ENCODE data around the gene PTPRD. TPM values are rescaled to one million over a fixed set of nuclear protein-coding genes. Genes with fewer than 3 reads are reported as not detected.

PTPRD gene
- total RNA-seq, 3 donors from 2014 or later (not counting 1 experiment from before 2014, with no cell fraction given), result 0.05 to 0.68 TPM; not detected in 1

DNA sequence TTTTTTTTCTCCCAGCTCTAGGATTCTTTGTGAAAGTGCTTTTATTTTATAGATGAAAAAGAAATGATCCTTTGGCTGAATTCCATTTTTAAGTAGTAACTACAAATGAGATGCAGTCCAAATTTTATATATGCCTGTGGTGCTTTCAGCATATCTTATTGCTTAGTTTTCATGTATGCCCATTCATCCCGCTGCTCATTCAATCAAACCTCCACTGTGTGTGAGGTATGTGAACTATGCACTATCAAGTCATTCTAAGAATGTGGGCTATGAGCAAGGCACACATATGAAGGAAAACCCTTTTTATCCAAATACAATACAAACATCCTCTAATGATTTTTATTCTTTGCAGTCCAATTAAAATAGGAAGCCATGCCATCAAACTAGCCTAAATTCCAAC, 1744.2 kb downstream of the PTPRD start:
- WGBS (ENCODE audit: insufficient coverage), result no CpG with 5 or more reads among the region's 1 CpG
- H3K36me3 ChIP-seq (ENCODE audit: control insufficient read depth, insufficient read depth, low read length), result no peaks in the 10 kb centered on the region
- no peak for DNase-seq
- H3K9me3 ChIP-seq (ENCODE audit: control insufficient read depth, insufficient read depth, low read length), result no peaks in the 10 kb centered on the region
- no peaks in the 10 kb centered on the region for H3K36me3 Mint-ChIP-seq
- H3K4me1 ChIP-seq (ENCODE audit: control insufficient read depth, insufficient read depth, low read length), result no peaks in the 10 kb centered on the region
- intact Hi-C loops (cut with micrococcal nuclease), result no loop called here
- no peak overlapping the region for H3K27ac Mint-ChIP-seq
- peaks cover 2% of the 10 kb centered on the region in 2 donors for H3K9me3 Mint-ChIP-seq
- no peaks in the 10 kb centered on the region for H3K27me3 ChIP-seq (ENCODE audit: control insufficient read depth, insufficient read depth, low read length)
- H3K4me3 Mint-ChIP-seq, result no peak overlapping the region
- no peaks in the 10 kb centered on the region for H3K4me1 Mint-ChIP-seq
- H3K4me3 ChIP-seq (ENCODE audit: low read length), result no peak overlapping the region
- ATAC-seq, result no peak
- H3K27ac ChIP-seq (ENCODE audit: low read length), result no peak overlapping the region
- TF ChIP-seq CTCF (IDR thresholded peaks at IDR 0.05), result no peak
- no peaks in the 10 kb centered on the region for H3K27me3 Mint-ChIP-seq (ENCODE audit: low read depth in 2 of 2)

DNA sequence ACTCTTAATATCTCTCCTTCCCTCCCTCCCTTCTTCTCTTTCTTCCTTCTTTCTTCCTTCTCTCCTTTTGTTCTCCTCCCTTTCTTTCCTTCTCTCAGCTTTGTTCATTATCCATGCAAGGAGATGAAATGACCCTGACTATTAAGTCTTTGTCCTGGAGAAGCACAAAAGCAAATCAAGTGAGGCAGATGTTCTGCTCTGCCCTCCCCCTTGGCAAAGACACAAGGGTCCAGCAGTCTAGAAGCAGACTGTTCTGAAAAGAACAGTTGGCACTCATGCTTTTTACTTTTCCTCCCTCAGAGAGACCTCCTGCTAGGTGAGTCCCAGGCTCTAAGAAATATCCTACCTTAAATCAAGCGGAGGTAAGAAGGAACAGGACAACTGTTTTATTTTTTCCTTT, 1745.7 kb downstream of the PTPRD start:
- H3K27ac ChIP-seq (ENCODE audit: low read length), result no peak overlapping the region
- Mint-ChIP-seq H3K36me3 (no peaks in the 10 kb centered on the region), H3K9me3 (peaks cover 0 to 2% of the 10 kb centered on the region in 2 donors), H3K27me3 (ENCODE audit: low read depth in 2 of 2) (no peaks in the 10 kb centered on the region), H3K27ac (no peak overlapping the region), H3K4me1 (no peaks in the 10 kb centered on the region), H3K4me3 (no peak overlapping the region)
- no peaks in the 10 kb centered on the region for H3K4me1 ChIP-seq (ENCODE audit: control insufficient read depth, insufficient read depth, low read length)
- no peaks in the 10 kb centered on the region for H3K27me3 ChIP-seq (ENCODE audit: control insufficient read depth, insufficient read depth, low read length)
- no peak for TF ChIP-seq CTCF (IDR thresholded peaks at IDR 0.05)
- ATAC-seq (no peak), DNase-seq (no peak)
- intact Hi-C loops (cut with micrococcal nuclease), result no loop called here
- H3K36me3 ChIP-seq (ENCODE audit: control insufficient read depth, insufficient read depth, low read length), result no peaks in the 10 kb centered on the region
- 100% methylated on average over 1 of the region's 1 CpG for WGBS (ENCODE audit: insufficient coverage)
- no peak overlapping the region for H3K4me3 ChIP-seq (ENCODE audit: low read length)
- no peaks in the 10 kb centered on the region for H3K9me3 ChIP-seq (ENCODE audit: control insufficient read depth, insufficient read depth, low read length)

DNA sequence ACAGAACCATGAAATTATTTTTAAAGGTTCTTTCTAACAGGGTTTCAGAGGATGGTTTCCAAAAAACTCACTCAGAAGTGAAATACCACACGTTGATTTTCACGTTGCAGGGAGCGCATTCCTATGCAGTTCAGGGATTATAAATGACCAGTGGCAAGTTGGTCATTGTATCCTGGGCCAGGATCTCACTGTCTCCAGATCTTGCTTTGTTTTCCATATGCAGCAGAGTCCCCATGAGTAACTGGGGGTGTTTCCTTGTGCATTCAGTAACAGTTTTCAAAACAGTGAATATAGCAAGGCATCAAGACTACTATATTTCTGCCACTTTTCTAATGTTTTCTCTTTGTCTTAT, 1748.3 kb downstream of the PTPRD start:
- Histone ChIP-seq H3K4me3 (ENCODE audit: low read length) (no peak overlapping the region), H3K4me1 (ENCODE audit: control insufficient read depth, insufficient read depth, low read length) (no peaks in the 10 kb centered on the region), H3K36me3 (ENCODE audit: control insufficient read depth, insufficient read depth, low read length) (no peaks in the 10 kb centered on the region), H3K27ac (ENCODE audit: low read length) (no peak overlapping the region), H3K9me3 (ENCODE audit: control insufficient read depth, insufficient read depth, low read length) (no peaks in the 10 kb centered on the region), H3K27me3 (ENCODE audit: control insufficient read depth, insufficient read depth, low read length) (no peaks in the 10 kb centered on the region)
- intact Hi-C loops (cut with micrococcal nuclease), result no loop called here
- ATAC-seq (no peak), DNase-seq (no peak)
- peaks cover 0 to 4% of the 10 kb centered on the region in 2 donors for H3K4me1 Mint-ChIP-seq
- peaks cover 3 to 9% of the 10 kb centered on the region in 2 donors for H3K27me3 Mint-ChIP-seq (ENCODE audit: low read depth in 2 of 2)
- H3K36me3 Mint-ChIP-seq, result no peaks in the 10 kb centered on the region
- H3K4me3 Mint-ChIP-seq, result no peak overlapping the region
- no peak overlapping the region for H3K27ac Mint-ChIP-seq
- TF ChIP-seq CTCF (IDR thresholded peaks at IDR 0.05), result no peak
- 94% methylated on average over 3 of the region's 3 CpGs for WGBS (ENCODE audit: insufficient coverage)
- H3K9me3 Mint-ChIP-seq, result peaks cover 0 to 2% of the 10 kb centered on the region in 2 donors

DNA sequence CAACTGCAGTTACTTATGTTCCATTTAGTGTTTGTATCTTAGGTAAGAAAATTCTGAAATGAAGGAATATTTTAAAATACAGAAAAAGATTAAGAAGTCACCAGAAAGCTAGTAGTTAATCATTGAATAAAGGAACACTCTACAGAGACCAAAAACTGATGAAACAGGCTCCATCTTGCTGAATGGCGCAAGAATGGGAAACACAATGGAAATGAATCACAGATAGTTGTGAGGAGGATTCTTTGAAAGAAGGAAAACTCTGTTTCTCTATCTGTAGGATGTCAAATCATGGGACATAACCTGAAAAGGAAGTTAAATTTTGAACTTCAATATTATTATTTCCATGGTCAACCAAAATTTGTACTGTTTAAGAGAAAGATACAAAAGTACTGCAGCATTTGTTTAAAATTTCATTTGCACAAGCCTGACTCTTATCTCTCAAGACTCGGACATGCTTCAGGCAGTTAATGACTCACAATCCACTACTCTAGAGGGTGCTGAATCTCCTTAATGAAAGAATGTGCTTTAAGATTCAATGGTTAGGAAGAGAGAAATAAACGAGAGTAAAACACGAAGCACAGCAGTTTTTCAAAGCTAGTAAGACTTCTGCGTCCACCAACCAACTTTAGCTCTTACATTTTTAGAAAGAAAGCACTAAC, 1748.8 kb downstream of the PTPRD start:
- TF ChIP-seq CTCF (IDR thresholded peaks at IDR 0.05), result no peak
- no peaks in the 10 kb centered on the region for H3K36me3 ChIP-seq (ENCODE audit: control insufficient read depth, insufficient read depth, low read length)
- peaks cover 0 to 2% of the 10 kb centered on the region in 2 donors for H3K9me3 Mint-ChIP-seq
- intact Hi-C loops (cut with micrococcal nuclease), result no loop called here
- no peak overlapping the region for H3K4me3 ChIP-seq (ENCODE audit: low read length)
- H3K4me3 Mint-ChIP-seq, result no peak overlapping the region
- peaks cover 1% of the 10 kb centered on the region for H3K27me3 ChIP-seq (ENCODE audit: control insufficient read depth, insufficient read depth, low read length)
- H3K27me3 Mint-ChIP-seq (ENCODE audit: low read depth in 2 of 2), result peaks cover 8 to 14% of the 10 kb centered on the region in 2 donors
- no peaks in the 10 kb centered on the region for H3K9me3 ChIP-seq (ENCODE audit: control insufficient read depth, insufficient read depth, low read length)
- H3K4me1 ChIP-seq (ENCODE audit: control insufficient read depth, insufficient read depth, low read length), result no peaks in the 10 kb centered on the region
- DNase-seq (no peak), ATAC-seq (no peak)
- no peak overlapping the region for H3K27ac ChIP-seq (ENCODE audit: low read length)
- peaks cover 0 to 4% of the 10 kb centered on the region in 2 donors for H3K4me1 Mint-ChIP-seq
- no peak overlapping the region for H3K27ac Mint-ChIP-seq
- 94% methylated on average over 4 of the region's 5 CpGs for WGBS (ENCODE audit: insufficient coverage)
- no peaks in the 10 kb centered on the region for H3K36me3 Mint-ChIP-seq
